ENCODE measurements around the gene TARS3.

GRCh38 chr15:101707983-101708382 is 16.3 kb downstream of the TARS3 start:
- TF ChIP-seq CTCF (IDR thresholded peaks at IDR 0.05; ENCODE audit: low read depth, low read length) = no peak
- TF ChIP-seq EZH2phosphoT487 (IDR thresholded peaks at IDR 0.05; ENCODE audit: low read depth) = no peak

Measured in OCI-LY3 (cell line).